Chondrocyte (in vitro differentiated cells): Measurements from ENCODE around the gene ARHGEF37. TPM values are rescaled to one million over a fixed set of nuclear protein-coding genes. Genes with fewer than 3 reads are reported as not detected.
"Not testable (repeated sequence)": the region's sequence is repeated elsewhere in the genome, so short reads cannot be mapped to it uniquely, and the experiment has no call there.

Source experiments
- DNase-seq: peaks from one replicate; pipeline ENCODE4 v3.0.0; 2021; ENCODE audit warnings: mixed read lengths, low spot score
- H3K27ac Mint-ChIP-seq: one replicate; pipeline ENCODE4 v1.8.0; 2021; ENCODE audit warnings: mild to moderate bottlenecking, moderate library complexity, mixed read lengths; ENCODE audit not compliant: unreplicated experiment
- H3K27me3 Mint-ChIP-seq: 2 replicates; pipeline ENCODE4 v1.8.0; 2021; ENCODE audit warnings: low read depth, mixed read lengths
- H3K36me3 Mint-ChIP-seq: 2 replicates; pipeline ENCODE4 v1.8.0; 2021; ENCODE audit warnings: low read depth, mixed read lengths
- H3K4me1 Mint-ChIP-seq: 2 replicates; pipeline ENCODE4 v1.8.0; 2021; ENCODE audit warnings: low read depth, mild to moderate bottlenecking, mixed read lengths
- H3K4me3 Mint-ChIP-seq: one replicate; pipeline ENCODE4 v1.8.0; 2021; ENCODE audit warnings: mild to moderate bottlenecking, moderate library complexity, mixed read lengths; ENCODE audit not compliant: unreplicated experiment
- H3K9me3 Mint-ChIP-seq: 2 replicates; pipeline ENCODE4 v1.8.0; 2021; ENCODE audit warnings: low read depth, mixed read lengths
- CTCF ChIP-seq: fragments of 200-600 bp; sonication (generic); IDR thresholded peaks from 2 replicates; pipeline ENCODE4 v1.5.0; 2021; ENCODE audit warnings: antibody characterized with exemption, mild to moderate bottlenecking, moderate library complexity
- long read RNA-seq: library from polyadenylated mRNA; stranded (forward); transcript quantifications from one replicate; pipeline ENCODE4 v2.0.0, GENCODE V29; 2021
- total RNA-seq: library from RNA; stranded (reverse); gene quantifications from 3 replicates; pipeline ENCODE4 v1.2.1, GENCODE V29; 2021

Gene ARHGEF37
- total RNA-seq = 5.8 to 16.8 TPM (median 6.0 TPM) in 3 replicates
- long read RNA-seq, full-length matches to known transcripts = 4 of 12 reads
- long read RNA-seq, partial matches to known transcripts = 2 of 12 reads
- long read RNA-seq, other reads (novel, unspliced or antisense) = 6 of 12 reads

DNA sequence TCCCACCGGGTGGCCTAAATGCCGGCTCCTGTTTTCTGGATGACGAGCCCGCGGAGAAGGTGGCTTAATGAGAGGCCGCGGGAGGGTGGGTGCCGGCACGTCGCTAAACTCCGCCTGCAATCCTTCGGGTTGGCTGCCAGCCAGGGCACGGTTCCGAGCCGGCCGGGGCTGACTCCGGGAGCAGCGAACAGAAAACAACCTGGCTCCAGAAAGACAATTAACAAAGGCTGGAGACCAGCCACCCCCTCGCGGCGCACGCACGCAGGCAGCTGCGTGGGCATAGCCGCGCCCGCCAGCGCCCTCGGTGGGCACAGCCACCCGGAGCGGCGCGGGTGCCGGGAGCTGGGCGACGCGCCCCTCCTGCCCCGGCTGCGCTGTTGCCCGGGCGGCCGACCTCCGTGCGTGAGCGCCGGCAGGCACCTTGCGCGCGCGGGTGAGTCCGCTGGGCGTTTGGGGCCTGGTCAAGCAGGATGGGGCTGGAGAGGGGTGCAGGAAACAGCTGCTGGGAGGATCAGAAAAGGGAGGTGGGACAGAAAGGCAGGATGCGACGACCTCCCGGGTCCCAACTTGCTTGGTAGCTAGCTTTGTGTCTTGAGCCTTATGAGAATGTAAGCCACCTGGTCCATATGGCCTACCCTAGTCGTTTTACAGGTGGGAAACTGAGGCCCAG is at the start of gene ARHGEF37:
Gene ARHGEF37, plus strand, starts transcription at position 307 of the 670 bp plus-strand sequence. CDS start 16,272 bp downstream, outside the sequence.
- H3K27me3 Mint-ChIP-seq = no peaks in the 10 kb centered on the region
- no peaks in the 10 kb centered on the region for H3K36me3 Mint-ChIP-seq
- H3K4me3 Mint-ChIP-seq = peak within 1 kb of the TSS; percentile 75
- TF ChIP-seq CTCF = peak; percentile 27
- peak; percentile 95 for DNase-seq
- H3K27ac Mint-ChIP-seq = peak within 1 kb of the TSS; percentile 81
- no peaks in the 10 kb centered on the region for H3K9me3 Mint-ChIP-seq
- H3K4me1 Mint-ChIP-seq = peaks cover 53% of the 10 kb centered on the region

DNA sequence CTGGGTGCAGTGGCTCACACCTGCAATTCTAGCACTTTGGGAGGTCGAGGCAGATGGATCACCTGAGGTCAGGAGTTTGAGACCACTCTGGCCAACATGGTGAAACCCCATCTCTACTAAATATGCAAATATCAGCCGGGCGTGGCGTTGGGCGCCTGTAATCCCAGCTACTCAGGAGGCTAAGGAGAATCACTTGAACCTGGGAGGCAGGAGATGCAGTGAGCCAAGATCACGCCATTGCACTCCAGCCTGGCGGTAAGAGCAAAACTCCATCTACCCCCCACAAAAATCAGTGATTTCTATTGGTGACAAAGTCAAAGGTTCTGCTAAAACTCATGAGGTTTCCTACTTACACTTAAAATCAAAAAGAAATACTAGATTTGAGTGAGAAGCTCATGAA is 48.9 kb upstream of the ARHGEF37 start:
- Mint-ChIP-seq H3K27me3 (no peaks in the 10 kb centered on the region), H3K4me3 (no peak overlapping the region), H3K9me3 (no peaks in the 10 kb centered on the region), H3K27ac (no peak overlapping the region), H3K36me3 (peaks cover 13% of the 10 kb centered on the region), H3K4me1 (peaks cover 51% of the 10 kb centered on the region)
- TF ChIP-seq CTCF = no peak
- DNase-seq = no peak

GRCh38 chr5:149535787-149536186 is 45.5 kb upstream of the ARHGEF37 start:
- H3K36me3 Mint-ChIP-seq = peaks cover 10% of the 10 kb centered on the region
- peaks cover 45% of the 10 kb centered on the region for H3K4me1 Mint-ChIP-seq
- not testable (repeated sequence) for H3K27me3 Mint-ChIP-seq, H3K9me3 Mint-ChIP-seq, H3K4me3 Mint-ChIP-seq, H3K27ac Mint-ChIP-seq, DNase-seq

DNA sequence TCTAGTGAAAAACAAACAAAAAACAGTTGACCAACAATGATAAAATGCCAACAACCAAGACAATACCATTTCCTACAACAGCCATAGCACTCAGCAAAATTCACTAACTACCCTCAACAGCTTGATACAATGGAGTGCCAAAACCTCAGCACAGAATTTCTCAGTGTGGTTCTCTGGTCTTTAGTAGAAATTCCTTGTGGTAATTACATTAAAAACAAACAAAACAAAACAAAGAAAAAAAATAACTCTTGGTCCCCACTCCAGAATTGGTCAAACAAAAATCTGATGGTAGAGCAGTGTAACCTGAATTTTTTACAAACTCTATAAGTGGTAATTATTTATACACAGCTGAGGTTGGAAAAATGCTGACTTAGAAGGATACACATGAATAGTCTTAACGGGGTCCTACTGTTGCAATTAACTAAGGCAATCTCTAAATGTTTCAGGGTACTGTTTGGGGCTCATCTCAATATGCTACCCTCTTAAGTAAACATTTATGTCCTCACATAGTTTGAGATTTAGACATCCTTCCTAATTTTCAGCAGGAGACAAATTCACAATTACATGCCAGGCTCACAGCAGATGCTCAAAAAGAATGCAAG is 43.8 kb upstream of the ARHGEF37 start:
- Mint-ChIP-seq H3K9me3 (no peaks in the 10 kb centered on the region), H3K36me3 (peaks cover 12% of the 10 kb centered on the region), H3K4me1 (peaks cover 45% of the 10 kb centered on the region), H3K27ac (peak overlapping the region; percentile 38), H3K27me3 (no peaks in the 10 kb centered on the region), H3K4me3 (no peak overlapping the region)
- no peak for TF ChIP-seq CTCF
- no peak for DNase-seq

DNA sequence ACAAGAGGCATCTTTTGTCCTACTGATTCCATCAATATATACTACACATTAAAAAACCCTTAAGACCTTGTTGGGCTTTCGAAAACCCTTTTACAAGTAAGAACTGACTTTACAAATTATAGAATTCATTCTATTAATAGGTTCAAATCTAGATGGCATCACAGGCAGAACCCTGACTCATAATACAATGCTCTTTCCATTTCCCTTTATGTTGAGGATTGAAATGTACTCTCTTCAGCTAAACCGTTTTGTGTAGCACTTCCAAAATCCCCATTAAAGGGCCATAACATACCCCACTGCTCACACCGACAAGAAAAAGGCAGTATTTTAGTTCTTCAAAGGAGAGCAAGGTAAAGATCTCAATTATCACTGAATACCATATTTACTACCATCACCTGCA is 41.2 kb upstream of the ARHGEF37 start:
- peaks cover 46% of the 10 kb centered on the region for H3K4me1 Mint-ChIP-seq
- no peak for DNase-seq
- peaks cover 11% of the 10 kb centered on the region for H3K36me3 Mint-ChIP-seq
- TF ChIP-seq CTCF = no peak
- no peak overlapping the region for H3K4me3 Mint-ChIP-seq
- no peaks in the 10 kb centered on the region for H3K9me3 Mint-ChIP-seq
- no peaks in the 10 kb centered on the region for H3K27me3 Mint-ChIP-seq
- H3K27ac Mint-ChIP-seq = peak overlapping the region; percentile 46
